ENCODE data around the gene ELAC2.
A peak's percentile ranks its signal among the peaks of the same experiment; 100 is the strongest.
"Not testable (repeated sequence)": the region's sequence is repeated elsewhere in the genome, so short reads cannot be mapped to it uniquely, and the experiment has no call there.

ELAC2 gene

GRCh38 chr17:12979246-12979645, 38.6 kb downstream of the ELAC2 start:
- DNase-seq: no peak
- no peak overlapping the region for H4K5ac ChIP-seq (ENCODE audit: low read length)
- no peak overlapping the region for H2BK120ac ChIP-seq (ENCODE audit: low read depth, low read length)
- H2AK5ac ChIP-seq (ENCODE audit: low read length): no peak overlapping the region
- H3K4me3 ChIP-seq (ENCODE audit: low read length): no peak overlapping the region
- H3K56ac ChIP-seq (ENCODE audit: low read length): no peak overlapping the region
- no peak overlapping the region for H3K23ac ChIP-seq (ENCODE audit: low read length)
- H3K9ac ChIP-seq (ENCODE audit: low read length): no peak overlapping the region
- H3K4me1 ChIP-seq (ENCODE audit: control insufficient read depth, low read depth, low read length): no peaks in the 10 kb centered on the region
- no peak overlapping the region for H3K4ac ChIP-seq (ENCODE audit: low read depth, low read length)
- H4K8ac ChIP-seq (ENCODE audit: low read depth, low read length): no peak overlapping the region
- H3K27me3 ChIP-seq (ENCODE audit: insufficient read depth, low read length, poor library complexity): no peaks in the 10 kb centered on the region
- no peaks in the 10 kb centered on the region for H3K36me3 ChIP-seq (ENCODE audit: control insufficient read depth, insufficient read depth, low read length)
- no peaks in the 10 kb centered on the region for H3K79me1 ChIP-seq (ENCODE audit: low read length)
- no peak overlapping the region for H2BK5ac ChIP-seq (ENCODE audit: low read length)
- no peak overlapping the region for H3K27ac ChIP-seq (ENCODE audit: low read depth, low read length)
- H3K4me2 ChIP-seq (ENCODE audit: low read length): no peak overlapping the region
- H3K79me2 ChIP-seq (ENCODE audit: control insufficient read depth, insufficient read depth, low read length): no peaks in the 10 kb centered on the region
- no CpG with 5 or more reads among the region's 5 CpGs for WGBS (ENCODE audit: extremely low coverage, insufficient coverage, low lambda C conversion rate)
- no peak overlapping the region for H2BK15ac ChIP-seq (replicated peaks; ENCODE audit: low read depth)
- H3K18ac ChIP-seq (ENCODE audit: low read length): no peak overlapping the region

GRCh38 chr17:12978787-12979186, 39.0 kb downstream of the ELAC2 start:
- H2BK15ac ChIP-seq (replicated peaks; ENCODE audit: low read depth); H3K27me3 ChIP-seq (ENCODE audit: insufficient read depth, low read length, poor library complexity); H3K79me1 ChIP-seq (ENCODE audit: low read length); H3K4me2 ChIP-seq (ENCODE audit: low read length); H3K4me1 ChIP-seq (ENCODE audit: control insufficient read depth, low read depth, low read length); H3K9ac ChIP-seq (ENCODE audit: low read length); H3K27ac ChIP-seq (ENCODE audit: low read depth, low read length); H3K79me2 ChIP-seq (ENCODE audit: control insufficient read depth, insufficient read depth, low read length); H4K8ac ChIP-seq (ENCODE audit: low read depth, low read length); H2AK5ac ChIP-seq (ENCODE audit: low read length); H3K4me3 ChIP-seq (ENCODE audit: low read length); H2BK5ac ChIP-seq (ENCODE audit: low read length); H3K36me3 ChIP-seq (ENCODE audit: control insufficient read depth, insufficient read depth, low read length); H3K4ac ChIP-seq (ENCODE audit: low read depth, low read length); H4K5ac ChIP-seq (ENCODE audit: low read length); H2BK120ac ChIP-seq (ENCODE audit: low read depth, low read length); H3K23ac ChIP-seq (ENCODE audit: low read length); DNase-seq; H3K18ac ChIP-seq (ENCODE audit: low read length); H3K56ac ChIP-seq (ENCODE audit: low read length): not testable (repeated sequence)
- WGBS (ENCODE audit: extremely low coverage, insufficient coverage, low lambda C conversion rate): no CpG with 5 or more reads among the region's 6 CpGs

- Histone ChIP-seq H4K5ac (ENCODE audit: low read length) (no peak overlapping the region), H2BK15ac (replicated peaks; ENCODE audit: low read depth) (no peak overlapping the region), H2AK5ac (ENCODE audit: low read length) (no peak overlapping the region), H3K23ac (ENCODE audit: low read length) (no peak overlapping the region), H2BK120ac (ENCODE audit: low read depth, low read length) (no peak overlapping the region), H3K4me1 (ENCODE audit: control insufficient read depth, low read depth, low read length) (no peaks in the 10 kb centered on the region), H3K56ac (ENCODE audit: low read length) (no peak overlapping the region), H2BK5ac (ENCODE audit: low read length) (no peak overlapping the region), H3K18ac (ENCODE audit: low read length) (no peak overlapping the region), H3K27me3 (ENCODE audit: insufficient read depth, low read length, poor library complexity) (no peaks in the 10 kb centered on the region), H3K9ac (ENCODE audit: low read length) (no peak overlapping the region), H3K4me3 (ENCODE audit: low read length) (no peak overlapping the region), H3K27ac (ENCODE audit: low read depth, low read length) (no peak overlapping the region), H3K79me2 (ENCODE audit: control insufficient read depth, insufficient read depth, low read length) (no peaks in the 10 kb centered on the region), H3K4me2 (ENCODE audit: low read length) (no peak overlapping the region), H4K8ac (ENCODE audit: low read depth, low read length) (no peak overlapping the region), H3K4ac (ENCODE audit: low read depth, low read length) (no peak overlapping the region), H3K36me3 (ENCODE audit: control insufficient read depth, insufficient read depth, low read length) (no peaks in the 10 kb centered on the region), H3K79me1 (ENCODE audit: low read length) (no peaks in the 10 kb centered on the region)
- no CpG with 5 or more reads among the region's 13 CpGs for WGBS (ENCODE audit: extremely low coverage, insufficient coverage, low lambda C conversion rate)
- peak; percentile 54 for DNase-seq
Observed at GRCh38 chr17:12977008-12977751, 40.6 kb downstream of the ELAC2 start.

GRCh38 chr17:12974005-12974531, 43.8 kb downstream of the ELAC2 start:
- H3K4me3 ChIP-seq (ENCODE audit: low read length): peak overlapping the region; percentile 1
- H2BK15ac ChIP-seq (replicated peaks; ENCODE audit: low read depth): no peak overlapping the region
- no peak overlapping the region for H2AK5ac ChIP-seq (ENCODE audit: low read length)
- H2BK120ac ChIP-seq (ENCODE audit: low read depth, low read length): no peak overlapping the region
- H3K4me2 ChIP-seq (ENCODE audit: low read length): peak overlapping the region; percentile 56
- no peak overlapping the region for H3K4ac ChIP-seq (ENCODE audit: low read depth, low read length)
- H3K18ac ChIP-seq (ENCODE audit: low read length): no peak overlapping the region
- DNase-seq: peak; percentile 36
- no peaks in the 10 kb centered on the region for H3K79me1 ChIP-seq (ENCODE audit: low read length)
- no peak overlapping the region for H2BK5ac ChIP-seq (ENCODE audit: low read length)
- peak overlapping the region; percentile 31 for H3K9ac ChIP-seq (ENCODE audit: low read length)
- H3K56ac ChIP-seq (ENCODE audit: low read length): peak overlapping the region; percentile 34
- H3K36me3 ChIP-seq (ENCODE audit: control insufficient read depth, insufficient read depth, low read length): no peaks in the 10 kb centered on the region
- H3K27ac ChIP-seq (ENCODE audit: low read depth, low read length): no peak overlapping the region
- no CpG with 5 or more reads among the region's 40 CpGs for WGBS (ENCODE audit: extremely low coverage, insufficient coverage, low lambda C conversion rate)
- H4K8ac ChIP-seq (ENCODE audit: low read depth, low read length): no peak overlapping the region
- no peaks in the 10 kb centered on the region for H3K27me3 ChIP-seq (ENCODE audit: insufficient read depth, low read length, poor library complexity)
- no peak overlapping the region for H3K23ac ChIP-seq (ENCODE audit: low read length)
- no peaks in the 10 kb centered on the region for H3K79me2 ChIP-seq (ENCODE audit: control insufficient read depth, insufficient read depth, low read length)
- no peak overlapping the region for H4K5ac ChIP-seq (ENCODE audit: low read length)
- no peaks in the 10 kb centered on the region for H3K4me1 ChIP-seq (ENCODE audit: control insufficient read depth, low read depth, low read length)

- Histone ChIP-seq H4K5ac (ENCODE audit: low read length) (no peak overlapping the region), H4K8ac (ENCODE audit: low read depth, low read length) (no peak overlapping the region), H2BK15ac (replicated peaks; ENCODE audit: low read depth) (no peak overlapping the region), H3K79me2 (ENCODE audit: control insufficient read depth, insufficient read depth, low read length) (no peaks in the 10 kb centered on the region), H3K4me2 (ENCODE audit: low read length) (peak overlapping the region; percentile 56), H3K36me3 (ENCODE audit: control insufficient read depth, insufficient read depth, low read length) (no peaks in the 10 kb centered on the region), H2BK5ac (ENCODE audit: low read length) (no peak overlapping the region), H3K79me1 (ENCODE audit: low read length) (no peaks in the 10 kb centered on the region), H3K9ac (ENCODE audit: low read length) (peak overlapping the region; percentile 31), H3K18ac (ENCODE audit: low read length) (no peak overlapping the region), H3K27ac (ENCODE audit: low read depth, low read length) (no peak overlapping the region), H3K4me1 (ENCODE audit: control insufficient read depth, low read depth, low read length) (no peaks in the 10 kb centered on the region), H3K4ac (ENCODE audit: low read depth, low read length) (no peak overlapping the region), H2BK120ac (ENCODE audit: low read depth, low read length) (no peak overlapping the region), H3K23ac (ENCODE audit: low read length) (peak overlapping the region; percentile 4), H3K56ac (ENCODE audit: low read length) (peak overlapping the region; percentile 34), H3K4me3 (ENCODE audit: low read length) (peak overlapping the region; percentile 1), H2AK5ac (ENCODE audit: low read length) (no peak overlapping the region), H3K27me3 (ENCODE audit: insufficient read depth, low read length, poor library complexity) (no peaks in the 10 kb centered on the region)
- no CpG with 5 or more reads among the region's 16 CpGs for WGBS (ENCODE audit: extremely low coverage, insufficient coverage, low lambda C conversion rate)
- DNase-seq: peak; percentile 23
Observed at GRCh38 chr17:12973496-12974004, 44.3 kb downstream of the ELAC2 start.

All from mesendoderm (in vitro differentiated cells).